Measurements from ENCODE around the gene TRPM3.
"Not testable (repeated sequence)": the region's sequence is repeated elsewhere in the genome, so short reads cannot be mapped to it uniquely, and the experiment has no call there.

The TRPM3 gene

DNA sequence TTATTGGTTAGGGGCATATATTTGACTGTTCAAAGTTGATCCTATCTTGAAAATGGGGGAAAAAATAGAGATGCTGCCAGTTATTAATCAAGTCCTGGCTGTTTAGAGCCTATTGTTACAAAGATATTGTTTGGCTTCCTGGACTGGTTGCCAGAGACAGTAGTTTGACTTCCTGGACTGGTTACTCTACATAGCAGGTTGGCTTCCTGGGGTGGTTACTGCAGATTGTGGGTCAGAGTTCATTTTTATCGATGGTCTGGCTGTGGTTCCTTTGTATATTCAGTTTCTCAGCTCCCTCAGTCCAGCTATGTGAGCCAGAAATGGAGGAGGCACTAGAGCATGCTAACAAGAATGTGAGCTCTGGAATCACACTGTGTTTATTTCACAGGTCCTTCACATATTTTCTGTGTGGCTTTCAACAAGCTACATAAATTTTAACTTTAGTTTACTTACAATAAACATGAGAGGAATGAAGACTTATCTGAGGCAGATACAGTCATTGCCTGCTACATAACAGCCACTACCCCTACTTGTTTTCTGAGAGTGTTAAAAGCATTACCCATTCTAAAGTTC, 137.6 kb downstream of the TRPM3 start:
- ATAC-seq (replicated peaks; ENCODE audit: extremely low read depth, poor library complexity, severe bottlenecking) (no peak), DNase-seq (ENCODE audit: low spot score in 2 of 2) (no peak)
- Mint-ChIP-seq H3K27ac (ENCODE audit: low read depth) (no peak overlapping the region), H3K27me3 (no peaks in the 10 kb centered on the region), H3K4me3 (no peak overlapping the region), H3K9me3 (peaks cover 6% of the 10 kb centered on the region), H3K4me1 (no peaks in the 10 kb centered on the region), H3K36me3 (ENCODE audit: insufficient read depth) (no peaks in the 10 kb centered on the region)

DNA sequence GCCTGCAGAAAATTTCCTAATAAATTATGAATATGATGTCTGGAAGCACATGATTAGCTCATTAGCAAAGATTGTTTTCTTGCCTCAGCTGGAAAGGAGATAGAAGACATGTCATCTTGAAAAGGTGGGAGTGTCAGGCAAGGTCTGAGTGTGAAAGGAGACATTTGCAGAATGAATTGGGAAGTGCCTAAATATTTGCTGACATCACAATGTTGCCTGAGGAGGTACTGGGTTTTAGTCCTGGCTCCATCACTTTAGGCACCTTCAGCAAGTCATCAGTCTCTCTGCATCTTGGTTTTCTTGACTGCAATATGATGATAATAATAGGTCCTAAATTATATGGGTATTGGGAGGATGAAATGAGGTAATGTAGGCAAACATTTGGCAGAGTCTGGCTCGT, 140.1 kb downstream of the TRPM3 start:
- peaks cover 6% of the 10 kb centered on the region for H3K9me3 Mint-ChIP-seq
- no peaks in the 10 kb centered on the region for H3K4me1 Mint-ChIP-seq
- no peaks in the 10 kb centered on the region for H3K27me3 Mint-ChIP-seq
- DNase-seq (ENCODE audit: low spot score in 2 of 2) (no peak), ATAC-seq (replicated peaks; ENCODE audit: extremely low read depth, poor library complexity, severe bottlenecking) (no peak)
- H3K4me3 Mint-ChIP-seq: no peak overlapping the region
- H3K27ac Mint-ChIP-seq (ENCODE audit: low read depth): no peak overlapping the region
- no peaks in the 10 kb centered on the region for H3K36me3 Mint-ChIP-seq (ENCODE audit: insufficient read depth)

DNA sequence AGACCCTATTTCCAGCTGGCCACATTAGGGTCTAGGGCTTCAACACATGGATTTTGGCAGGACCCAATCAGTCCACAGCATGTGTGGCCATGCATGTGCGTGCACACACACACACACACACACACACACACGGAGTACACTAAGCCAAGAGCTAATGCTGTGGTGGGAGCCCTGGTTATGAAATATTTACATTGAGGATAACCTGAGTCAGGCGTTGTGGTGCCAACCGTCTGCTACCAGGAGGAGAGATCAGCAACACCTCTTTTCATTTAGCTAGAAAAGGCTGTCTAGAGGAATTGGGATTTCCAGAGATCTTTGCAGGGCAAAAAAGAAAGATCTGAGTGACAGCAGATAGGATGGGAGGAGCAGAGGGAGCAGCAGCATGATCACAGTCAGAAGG, 141.5 kb downstream of the TRPM3 start:
- no peak for ATAC-seq (replicated peaks; ENCODE audit: extremely low read depth, poor library complexity, severe bottlenecking)
- no peak overlapping the region for H3K4me3 Mint-ChIP-seq

DNA sequence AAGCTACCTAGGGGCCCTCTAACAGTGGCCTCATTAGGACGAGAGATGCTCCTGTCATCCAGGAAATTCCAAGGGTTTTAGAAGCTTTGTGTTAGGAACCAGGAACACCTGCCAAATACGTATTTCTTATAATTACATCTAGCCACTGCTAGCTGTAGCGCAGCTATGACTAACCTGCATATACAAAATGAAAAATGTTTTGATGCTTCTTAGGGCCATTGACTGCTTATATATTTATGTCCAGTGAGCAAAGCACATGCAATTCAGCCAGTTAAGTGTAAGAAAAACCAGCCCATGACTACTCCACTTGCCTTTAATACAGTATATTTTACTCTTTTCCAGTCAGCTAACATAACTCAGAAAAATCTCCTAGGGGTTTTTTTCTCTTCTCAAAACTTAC, 143.3 kb downstream of the TRPM3 start:
- DNase-seq (ENCODE audit: low spot score in 2 of 2): no peak
- peaks cover 3% of the 10 kb centered on the region for H3K9me3 Mint-ChIP-seq
- H3K27me3 Mint-ChIP-seq: no peaks in the 10 kb centered on the region

More for the DNA sequence above, 141.5 kb downstream of the TRPM3 start:
- no peak for DNase-seq (ENCODE audit: low spot score in 2 of 2)
- no peak overlapping the region for H3K27ac Mint-ChIP-seq (ENCODE audit: low read depth)
- no peaks in the 10 kb centered on the region for H3K36me3 Mint-ChIP-seq (ENCODE audit: insufficient read depth)
- H3K4me1 Mint-ChIP-seq: no peaks in the 10 kb centered on the region
- peaks cover 6% of the 10 kb centered on the region for H3K9me3 Mint-ChIP-seq
- no peaks in the 10 kb centered on the region for H3K27me3 Mint-ChIP-seq

GRCh38 chr9:70975821-70976220, 145.6 kb downstream of the TRPM3 start:
- Mint-ChIP-seq H3K27me3 (no peaks in the 10 kb centered on the region), H3K27ac (ENCODE audit: low read depth) (no peak overlapping the region), H3K9me3 (no peaks in the 10 kb centered on the region), H3K4me3 (no peak overlapping the region), H3K36me3 (ENCODE audit: insufficient read depth) (no peaks in the 10 kb centered on the region), H3K4me1 (no peaks in the 10 kb centered on the region)
- DNase-seq (ENCODE audit: low spot score in 2 of 2) (no peak), ATAC-seq (replicated peaks; ENCODE audit: extremely low read depth, poor library complexity, severe bottlenecking) (no peak)

More for the DNA sequence above, 143.3 kb downstream of the TRPM3 start:
- H3K4me3 Mint-ChIP-seq: no peak overlapping the region
- H3K36me3 Mint-ChIP-seq (ENCODE audit: insufficient read depth): no peaks in the 10 kb centered on the region
- no peaks in the 10 kb centered on the region for H3K4me1 Mint-ChIP-seq
- H3K27ac Mint-ChIP-seq (ENCODE audit: low read depth): no peak overlapping the region
- no peak for ATAC-seq (replicated peaks; ENCODE audit: extremely low read depth, poor library complexity, severe bottlenecking)

- DNase-seq (ENCODE audit: low spot score in 2 of 2) (no peak), ATAC-seq (replicated peaks; ENCODE audit: extremely low read depth, poor library complexity, severe bottlenecking) (no peak)
- no peak overlapping the region for H3K27ac Mint-ChIP-seq (ENCODE audit: low read depth)
- no peaks in the 10 kb centered on the region for H3K9me3 Mint-ChIP-seq
- H3K4me1 Mint-ChIP-seq: no peaks in the 10 kb centered on the region
- no peaks in the 10 kb centered on the region for H3K27me3 Mint-ChIP-seq
- no peak overlapping the region for H3K4me3 Mint-ChIP-seq
- H3K36me3 Mint-ChIP-seq (ENCODE audit: insufficient read depth): no peaks in the 10 kb centered on the region
Observed at GRCh38 chr9:70971723-70972122, 149.7 kb downstream of the TRPM3 start.

DNA sequence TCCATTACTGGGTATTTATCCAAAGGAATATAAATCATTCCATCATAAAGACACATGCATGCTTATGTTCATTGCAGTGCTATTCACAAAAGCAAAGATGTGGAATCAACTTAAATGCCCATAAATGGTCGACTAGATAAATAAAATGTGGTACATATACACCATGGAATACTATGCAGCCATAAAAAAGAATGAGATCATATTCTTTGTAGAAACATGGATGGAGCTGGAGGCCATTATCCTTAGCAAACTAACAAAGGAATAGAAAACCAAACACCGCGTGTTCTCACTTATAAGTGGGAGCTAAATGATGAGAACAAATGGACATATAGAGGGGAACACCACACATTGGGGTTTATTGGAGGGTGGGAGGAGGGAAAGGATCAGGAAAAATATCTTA, 155.0 kb downstream of the TRPM3 start:
- H3K9me3 Mint-ChIP-seq; DNase-seq (ENCODE audit: low spot score in 2 of 2); H3K4me3 Mint-ChIP-seq; ATAC-seq (replicated peaks; ENCODE audit: extremely low read depth, poor library complexity, severe bottlenecking); H3K27ac Mint-ChIP-seq (ENCODE audit: low read depth); H3K36me3 Mint-ChIP-seq (ENCODE audit: insufficient read depth); H3K4me1 Mint-ChIP-seq: not testable (repeated sequence)
- peaks cover 13% of the 10 kb centered on the region for H3K27me3 Mint-ChIP-seq

GRCh38 chr9:70964861-70965260, 156.6 kb downstream of the TRPM3 start:
- H3K36me3 Mint-ChIP-seq (ENCODE audit: insufficient read depth): no peaks in the 10 kb centered on the region
- DNase-seq (ENCODE audit: low spot score in 2 of 2) (no peak), ATAC-seq (replicated peaks; ENCODE audit: extremely low read depth, poor library complexity, severe bottlenecking) (no peak)
- no peaks in the 10 kb centered on the region for H3K9me3 Mint-ChIP-seq
- H3K27ac Mint-ChIP-seq (ENCODE audit: low read depth): no peak overlapping the region
- H3K27me3 Mint-ChIP-seq: peaks cover 13% of the 10 kb centered on the region
- no peaks in the 10 kb centered on the region for H3K4me1 Mint-ChIP-seq
- H3K4me3 Mint-ChIP-seq: no peak overlapping the region

- H3K27ac Mint-ChIP-seq (ENCODE audit: low read depth): no peak overlapping the region
- no peak for ATAC-seq (replicated peaks; ENCODE audit: extremely low read depth, poor library complexity, severe bottlenecking)
- no peaks in the 10 kb centered on the region for H3K4me1 Mint-ChIP-seq
- peaks cover 13% of the 10 kb centered on the region for H3K27me3 Mint-ChIP-seq
- H3K4me3 Mint-ChIP-seq: no peak overlapping the region
- H3K36me3 Mint-ChIP-seq (ENCODE audit: insufficient read depth): no peaks in the 10 kb centered on the region
- DNase-seq (ENCODE audit: low spot score in 2 of 2): no peak
- no peaks in the 10 kb centered on the region for H3K9me3 Mint-ChIP-seq
Observed at GRCh38 chr9:70963554-70963953, 157.9 kb downstream of the TRPM3 start.

- Mint-ChIP-seq H3K4me1 (no peaks in the 10 kb centered on the region), H3K36me3 (ENCODE audit: insufficient read depth) (no peaks in the 10 kb centered on the region), H3K4me3 (no peak overlapping the region), H3K27ac (ENCODE audit: low read depth) (no peak overlapping the region), H3K27me3 (peaks cover 13% of the 10 kb centered on the region), H3K9me3 (no peaks in the 10 kb centered on the region)
- ATAC-seq (replicated peaks; ENCODE audit: extremely low read depth, poor library complexity, severe bottlenecking) (no peak), DNase-seq (ENCODE audit: low spot score in 2 of 2) (no peak)
Observed at GRCh38 chr9:70962761-70963440, 158.5 kb downstream of the TRPM3 start.

GRCh38 chr9:70959366-70959765, 162.1 kb downstream of the TRPM3 start:
- no peak for DNase-seq (ENCODE audit: low spot score in 2 of 2)
- no peaks in the 10 kb centered on the region for H3K36me3 Mint-ChIP-seq (ENCODE audit: insufficient read depth)
- ATAC-seq (replicated peaks; ENCODE audit: extremely low read depth, poor library complexity, severe bottlenecking): no peak
- H3K27ac Mint-ChIP-seq (ENCODE audit: low read depth): no peak overlapping the region
- peaks cover 13% of the 10 kb centered on the region for H3K27me3 Mint-ChIP-seq
- H3K4me3 Mint-ChIP-seq: no peak overlapping the region
- no peaks in the 10 kb centered on the region for H3K4me1 Mint-ChIP-seq
- H3K9me3 Mint-ChIP-seq: no peaks in the 10 kb centered on the region

DNA sequence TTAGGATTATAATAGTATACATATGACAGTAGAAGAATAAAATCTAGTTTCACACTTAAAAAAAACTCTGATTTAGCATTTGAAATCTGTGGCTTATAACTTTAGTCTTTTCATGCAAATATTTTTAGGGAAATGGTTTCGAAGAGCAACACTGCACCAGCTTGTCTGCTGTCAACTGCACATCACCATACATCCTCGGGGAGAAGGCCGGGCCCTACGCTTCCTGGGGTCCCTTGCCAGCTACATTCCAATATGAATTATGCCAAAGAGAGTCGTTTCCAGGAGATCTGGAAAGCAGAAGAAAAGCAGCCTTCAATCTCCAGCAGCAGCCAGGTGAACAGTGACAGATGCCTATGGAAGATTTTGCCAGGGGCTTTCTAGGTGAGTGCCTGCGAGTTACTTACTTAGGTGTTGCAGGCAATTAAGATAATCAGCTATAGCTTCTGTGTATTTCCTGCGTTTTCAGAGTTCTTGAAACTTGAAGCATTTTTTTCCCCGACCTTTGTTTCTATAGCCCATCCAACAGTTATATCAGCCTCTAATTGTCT, 166.8 kb downstream of the TRPM3 start:
- Mint-ChIP-seq H3K4me3 (no peak overlapping the region), H3K4me1 (no peaks in the 10 kb centered on the region), H3K27ac (ENCODE audit: low read depth) (no peak overlapping the region), H3K36me3 (ENCODE audit: insufficient read depth) (no peaks in the 10 kb centered on the region), H3K9me3 (no peaks in the 10 kb centered on the region), H3K27me3 (no peaks in the 10 kb centered on the region)
- DNase-seq (ENCODE audit: low spot score in 2 of 2) (no peak), ATAC-seq (replicated peaks; ENCODE audit: extremely low read depth, poor library complexity, severe bottlenecking) (no peak)

DNA sequence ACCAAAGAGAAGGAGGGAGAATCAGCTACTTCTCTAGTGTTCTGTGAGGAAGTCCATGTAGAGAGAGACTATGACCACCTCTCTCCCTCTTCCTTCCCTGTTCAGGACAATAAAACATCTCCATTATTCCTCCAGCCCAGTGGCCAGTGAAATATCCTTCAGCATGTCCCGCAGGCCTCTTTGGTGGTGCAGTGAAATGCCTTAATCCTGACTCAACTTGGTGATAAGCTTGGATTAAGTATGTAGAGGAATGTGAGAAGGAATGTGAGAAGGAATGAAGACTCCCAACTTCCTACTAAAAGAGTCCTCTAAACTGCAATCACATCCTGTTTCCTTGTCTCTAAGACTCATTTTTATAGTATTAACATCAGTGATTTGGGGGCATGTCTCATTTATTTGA, 167.3 kb downstream of the TRPM3 start:
- Mint-ChIP-seq H3K4me1 (no peaks in the 10 kb centered on the region), H3K9me3 (no peaks in the 10 kb centered on the region), H3K4me3 (no peak overlapping the region), H3K36me3 (ENCODE audit: insufficient read depth) (no peaks in the 10 kb centered on the region), H3K27me3 (no peaks in the 10 kb centered on the region), H3K27ac (ENCODE audit: low read depth) (no peak overlapping the region)
- DNase-seq (ENCODE audit: low spot score in 2 of 2) (no peak), ATAC-seq (replicated peaks; ENCODE audit: extremely low read depth, poor library complexity, severe bottlenecking) (no peak)
